WERI-Rb-1 (cell line): ENCODE results near the gene IFI27L1.

Source experiments
- DNase-seq: peaks from one replicate; pipeline ENCODE4 v3.0.0-alpha.2; 2020
- H3K27ac ChIP-seq: fragments of 250-450 bp; sonication (Bioruptor Pico); 2 replicates; pipeline ENCODE4 v1.5.1; 2020; ENCODE audit warnings: mild to moderate bottlenecking, moderate library complexity
- H3K27me3 ChIP-seq: fragments of 250-450 bp; sonication (Bioruptor Pico); 2 replicates; pipeline ENCODE4 v1.5.1; 2021; ENCODE audit warnings: mild to moderate bottlenecking, low read depth, moderate library complexity; ENCODE audit not compliant: insufficient read depth, severe bottlenecking
- H3K36me3 ChIP-seq: fragments of 250-450 bp; sonication (Bioruptor Pico); 2 replicates; pipeline ENCODE4 v1.5.1; 2020; ENCODE audit warnings: mild to moderate bottlenecking, moderate library complexity
- H3K4me3 ChIP-seq: 2 replicates; pipeline ENCODE4 v1.5.1; 2011; ENCODE audit warnings: low read depth, mild to moderate bottlenecking, control low read depth, low read length
- H3K9me3 ChIP-seq: fragments of 250-450 bp; sonication (Bioruptor Pico); 2 replicates; pipeline ENCODE4 v1.5.1; 2021; ENCODE audit warnings: mild to moderate bottlenecking, moderate library complexity; ENCODE audit not compliant: severe bottlenecking
- CTCF ChIP-seq: IDR thresholded peaks from 2 replicates; pipeline ENCODE4 v1.5.1; 2011; ENCODE audit warnings: low read depth, mild to moderate bottlenecking, control low read depth, inconsistent platforms, low read length

The IFI27L1 gene

GRCh38 chr14:94127330-94127729, 46.2 kb downstream of the IFI27L1 start:
- Histone ChIP-seq H3K27me3 (no peaks in the 10 kb centered on the region), H3K27ac (no peak overlapping the region), H3K36me3 (no peaks in the 10 kb centered on the region), H3K9me3 (no peaks in the 10 kb centered on the region), H3K4me3 (no peak overlapping the region)
- no peak for TF ChIP-seq CTCF
- DNase-seq, result no peak

- Histone ChIP-seq H3K27ac (no peak overlapping the region), H3K36me3 (no peaks in the 10 kb centered on the region), H3K9me3 (no peaks in the 10 kb centered on the region), H3K4me3 (no peak overlapping the region), H3K27me3 (no peaks in the 10 kb centered on the region)
- TF ChIP-seq CTCF, result no peak
- no peak for DNase-seq
Measured at GRCh38 chr14:94128216-94128839, 47.2 kb downstream of the IFI27L1 start.

GRCh38 chr14:94129111-94129757, 48.1 kb downstream of the IFI27L1 start, which contains the start of gene IFI27L2:
IFI27L2 (minus strand) TSS chr14:94129604; CDS start chr14:94129564, 40 bp downstream.
- H3K36me3 ChIP-seq, result no peaks in the 10 kb centered on the region
- H3K9me3 ChIP-seq, result no peaks in the 10 kb centered on the region
- H3K27me3 ChIP-seq, result no peaks in the 10 kb centered on the region
- peak within 1 kb of the TSS; percentile 25 for H3K27ac ChIP-seq
- H3K4me3 ChIP-seq, result peak within 1 kb of the TSS; percentile 52
- peak; percentile 44 for TF ChIP-seq CTCF
- peak; percentile 81 for DNase-seq

GRCh38 chr14:94129758-94130414, 48.8 kb downstream of the IFI27L1 start:
- TF ChIP-seq CTCF, result no peak
- peak; percentile 48 for DNase-seq
- H3K4me3 ChIP-seq, result peak overlapping the region; percentile 52
- H3K27me3 ChIP-seq, result no peaks in the 10 kb centered on the region
- H3K9me3 ChIP-seq, result no peaks in the 10 kb centered on the region
- no peaks in the 10 kb centered on the region for H3K36me3 ChIP-seq
- H3K27ac ChIP-seq, result peak overlapping the region; percentile 9; the same call in 1 of the 2 replicates

GRCh38 chr14:94132285-94132887, 51.3 kb downstream of the IFI27L1 start:
- no peaks in the 10 kb centered on the region for H3K27me3 ChIP-seq
- DNase-seq, result peak; percentile 70
- no peaks in the 10 kb centered on the region for H3K36me3 ChIP-seq
- H3K4me3 ChIP-seq, result no peak overlapping the region
- peaks cover 3% of the 10 kb centered on the region for H3K9me3 ChIP-seq
- no peak overlapping the region for H3K27ac ChIP-seq
- peak; percentile 47 for TF ChIP-seq CTCF
